NCI-H1048 (cell line): ENCODE results near the gene TRAM2.

ENCODE experiments used
- DNase-seq: peaks from one replicate; lab custom pipeline; 2025; lab: John Stamatoyannopoulos, UW

Gene TRAM2, protein sequence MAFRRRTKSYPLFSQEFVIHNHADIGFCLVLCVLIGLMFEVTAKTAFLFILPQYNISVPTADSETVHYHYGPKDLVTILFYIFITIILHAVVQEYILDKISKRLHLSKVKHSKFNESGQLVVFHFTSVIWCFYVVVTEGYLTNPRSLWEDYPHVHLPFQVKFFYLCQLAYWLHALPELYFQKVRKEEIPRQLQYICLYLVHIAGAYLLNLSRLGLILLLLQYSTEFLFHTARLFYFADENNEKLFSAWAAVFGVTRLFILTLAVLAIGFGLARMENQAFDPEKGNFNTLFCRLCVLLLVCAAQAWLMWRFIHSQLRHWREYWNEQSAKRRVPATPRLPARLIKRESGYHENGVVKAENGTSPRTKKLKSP

GRCh38 chr6:52577022-52577777 is at the start of gene TRAM2:
TSS of gene TRAM2 (minus strand) at chr6:52577060. CDS start at chr6:52576915, 145 bp downstream.
- no peak for DNase-seq

DNA sequence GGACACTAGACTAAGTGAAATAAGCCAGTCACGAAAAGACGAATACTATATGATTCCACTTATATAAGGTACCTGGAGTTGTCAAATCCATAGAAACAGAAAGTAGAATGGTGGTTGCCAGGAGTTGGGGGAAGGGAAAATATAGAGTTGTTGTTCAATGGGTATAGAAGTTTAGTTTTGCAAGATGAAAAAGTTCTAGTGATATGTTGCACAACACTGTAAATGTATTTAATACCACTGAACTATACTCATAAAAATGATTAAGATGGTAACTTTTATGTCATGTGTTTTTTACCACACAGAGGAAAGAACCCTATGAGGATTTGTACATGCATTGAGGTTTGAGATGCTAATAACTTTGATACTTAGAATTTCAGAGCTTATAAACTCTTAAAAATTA is 46.0 kb upstream of the TRAM2 start:
- no peak for DNase-seq

GRCh38 chr6:52621631-52622030 is 44.8 kb upstream of the TRAM2 start:
- no peak for DNase-seq

GRCh38 chr6:52620906-52621190 is 44.0 kb upstream of the TRAM2 start:
- no peak for DNase-seq

GRCh38 chr6:52620055-52620905 is 43.4 kb upstream of the TRAM2 start:
- DNase-seq = no peak

GRCh38 chr6:52617087-52617486 is 40.2 kb upstream of the TRAM2 start:
- no peak for DNase-seq

- DNase-seq = no peak
Measured at GRCh38 chr6:52616059-52616690, 39.3 kb upstream of the TRAM2 start.

DNA sequence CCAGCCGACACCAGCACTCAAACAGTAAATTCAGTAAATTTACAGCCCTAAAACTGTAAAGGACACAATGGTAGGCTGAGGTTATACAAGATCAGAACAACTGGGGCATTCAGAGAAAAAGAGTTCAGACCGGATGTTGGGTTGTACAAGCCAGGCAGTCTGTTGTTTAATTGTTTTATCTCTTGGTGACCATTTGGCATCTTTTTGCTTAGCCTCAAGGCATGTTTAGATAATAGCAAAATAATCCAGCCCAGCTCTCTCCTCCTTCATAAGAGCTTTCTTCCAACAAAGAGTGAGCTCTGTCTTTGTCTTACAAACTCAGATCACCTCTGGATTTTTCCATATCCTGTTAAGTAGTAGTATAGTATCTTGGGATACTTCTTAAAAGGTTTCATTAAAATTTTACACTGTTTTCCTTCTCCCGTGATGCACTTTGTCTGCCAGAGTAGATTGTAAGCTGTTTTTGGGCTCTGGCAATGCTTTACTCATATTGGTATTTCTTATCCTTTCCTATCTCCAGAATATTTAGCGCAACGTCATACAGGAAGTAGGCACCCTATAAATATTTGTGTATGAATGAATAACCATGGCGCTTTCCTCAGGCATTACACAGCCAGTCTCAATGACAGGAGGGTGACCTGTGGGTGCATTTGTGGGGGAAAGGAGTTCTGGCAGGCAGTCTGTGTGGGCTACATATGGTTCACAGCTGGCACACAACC is 35.6 kb upstream of the TRAM2 start:
- DNase-seq = no peak

GRCh38 chr6:52611833-52612232 is 35.0 kb upstream of the TRAM2 start:
- DNase-seq = no peak

DNA sequence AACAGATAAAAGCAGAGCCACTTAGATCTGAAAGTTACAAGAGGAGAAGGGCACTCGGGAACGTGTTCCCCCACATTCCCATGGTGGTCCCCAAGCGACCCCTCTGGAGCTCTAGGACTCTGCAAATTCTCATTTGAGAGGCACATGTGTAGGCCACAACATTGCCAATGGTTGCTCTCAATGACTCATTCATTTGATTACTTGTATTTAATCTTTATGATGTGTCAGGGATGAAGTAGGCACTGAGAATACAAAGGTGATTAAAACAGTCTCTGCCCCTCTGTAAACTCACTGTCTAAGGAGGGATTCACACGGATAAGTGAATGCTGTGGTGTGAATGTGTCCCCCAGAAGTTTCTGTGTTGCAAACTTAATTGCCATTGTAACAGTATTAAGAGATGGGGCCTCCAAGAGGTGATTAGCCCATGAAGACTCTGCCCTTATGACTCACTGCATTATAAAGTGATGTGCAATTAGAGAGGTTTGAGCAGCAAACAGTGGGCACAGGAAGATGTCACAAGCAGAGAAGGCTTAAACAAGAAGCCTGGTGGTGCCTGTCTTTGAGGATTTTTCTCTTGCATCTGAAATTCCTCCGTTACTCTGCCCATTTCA is 34.0 kb upstream of the TRAM2 start:
- DNase-seq = no peak

DNA sequence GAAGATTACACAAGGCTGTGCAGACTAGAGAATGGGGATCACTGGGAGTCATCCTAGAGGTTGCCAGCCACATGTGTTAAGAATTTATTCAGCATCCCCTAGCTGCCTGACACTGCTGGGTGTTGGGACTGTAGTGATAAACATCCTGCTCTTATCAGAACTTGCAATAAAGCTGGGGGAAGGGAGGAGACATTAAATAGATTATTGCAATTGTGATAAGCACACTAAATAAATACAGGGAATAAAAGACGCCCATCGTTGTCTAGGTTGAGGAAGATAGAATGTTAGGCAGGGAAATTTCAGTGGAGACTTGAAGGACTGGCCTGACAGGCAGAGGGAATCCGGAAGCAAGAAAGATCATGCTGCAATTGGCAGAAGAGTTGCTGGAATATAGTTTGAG is 33.2 kb upstream of the TRAM2 start:
- DNase-seq = no peak

- DNase-seq = no peak
Measured at GRCh38 chr6:52605610-52606185, 28.8 kb upstream of the TRAM2 start.

GRCh38 chr6:52603000-52603795 is 26.3 kb upstream of the TRAM2 start:
- DNase-seq = no peak

DNA sequence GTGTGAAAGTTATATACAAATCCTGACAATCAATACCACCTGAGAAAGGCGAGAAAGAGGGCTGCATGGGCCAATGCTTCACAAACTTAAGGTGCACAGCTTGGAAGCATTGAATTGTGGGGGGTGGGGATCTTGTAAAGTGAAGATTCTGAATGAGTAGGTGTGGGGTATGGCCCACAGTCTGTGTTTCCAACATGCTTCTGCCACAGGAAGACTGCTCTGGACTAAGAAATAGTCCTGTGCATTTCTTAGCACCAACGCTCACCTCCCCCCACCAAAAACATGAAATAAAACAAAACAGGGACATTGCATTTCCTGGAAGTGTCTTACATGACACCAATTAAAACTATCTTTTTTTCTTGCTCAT is 21.9 kb upstream of the TRAM2 start:
- DNase-seq = no peak

- no peak for DNase-seq
Measured at GRCh38 chr6:52598123-52598823, 21.4 kb upstream of the TRAM2 start.

DNA sequence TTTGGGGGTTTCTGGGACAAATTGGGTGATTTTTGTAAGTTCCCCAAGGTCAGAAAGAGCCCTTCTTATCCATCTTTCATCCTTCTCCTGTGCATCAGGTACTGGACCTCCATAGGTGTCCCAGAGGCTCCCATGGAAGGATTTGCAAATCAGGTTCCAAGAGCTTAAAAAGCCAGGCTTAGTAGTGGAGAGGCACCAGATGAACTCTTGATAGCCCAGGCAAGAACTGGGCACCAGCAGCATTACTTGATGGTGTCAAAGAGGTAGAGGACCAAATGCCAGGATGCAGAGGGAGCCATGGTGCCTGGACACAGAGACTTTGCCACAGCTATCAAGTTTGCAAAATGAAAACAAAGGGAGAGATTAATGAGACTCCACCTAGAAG is 20.9 kb upstream of the TRAM2 start:
- no peak for DNase-seq

- DNase-seq = peak; percentile 54
Measured at GRCh38 chr6:52596371-52597028, 19.6 kb upstream of the TRAM2 start.

DNA sequence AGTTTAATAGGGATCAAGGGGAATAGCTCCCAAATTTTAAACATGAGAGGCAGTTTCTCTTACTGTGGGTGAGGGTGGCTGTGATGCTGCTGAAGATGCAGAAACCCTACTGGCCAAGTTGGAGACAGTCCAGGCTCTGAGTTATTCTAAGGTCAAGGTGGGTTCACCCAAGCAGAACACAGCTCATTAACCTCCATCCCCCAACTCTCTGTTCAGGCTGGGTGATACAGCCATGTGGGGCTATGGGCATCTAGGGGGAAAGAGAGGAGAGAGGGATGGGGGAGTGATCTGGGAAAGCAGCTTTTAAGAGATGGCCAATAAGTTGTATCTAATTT is 18.9 kb upstream of the TRAM2 start:
- no peak for DNase-seq
